NB4 (cell line): Measurements from ENCODE around the gene TSEN2.
"Not testable (repeated sequence)": the region's sequence is repeated elsewhere in the genome, so short reads cannot be mapped to it uniquely, and the experiment has no call there.

Experiments used
- MAX ChIP-seq: IDR thresholded peaks from 2 replicates; pipeline ENCODE4 v1.6.1; 2011; ENCODE audit warnings: low read depth, low read length
- POLR2A ChIP-seq: IDR thresholded peaks from 2 replicates; pipeline ENCODE4 v1.6.1; 2011; ENCODE audit warnings: mild to moderate bottlenecking; ENCODE audit not compliant: insufficient read length; ENCODE audit errors: extremely low read depth
- TF ChIP-seq, protein P1 (sequence below): IDR thresholded peaks from one replicate; pipeline ENCODE4 v1.5.1; 2012; ENCODE audit warnings: low read depth, low read length

GRCh38 chr3:12479198-12479597 lies 5.1 kb upstream of the TSEN2 start:
- TF ChIP-seq, protein P1, sequence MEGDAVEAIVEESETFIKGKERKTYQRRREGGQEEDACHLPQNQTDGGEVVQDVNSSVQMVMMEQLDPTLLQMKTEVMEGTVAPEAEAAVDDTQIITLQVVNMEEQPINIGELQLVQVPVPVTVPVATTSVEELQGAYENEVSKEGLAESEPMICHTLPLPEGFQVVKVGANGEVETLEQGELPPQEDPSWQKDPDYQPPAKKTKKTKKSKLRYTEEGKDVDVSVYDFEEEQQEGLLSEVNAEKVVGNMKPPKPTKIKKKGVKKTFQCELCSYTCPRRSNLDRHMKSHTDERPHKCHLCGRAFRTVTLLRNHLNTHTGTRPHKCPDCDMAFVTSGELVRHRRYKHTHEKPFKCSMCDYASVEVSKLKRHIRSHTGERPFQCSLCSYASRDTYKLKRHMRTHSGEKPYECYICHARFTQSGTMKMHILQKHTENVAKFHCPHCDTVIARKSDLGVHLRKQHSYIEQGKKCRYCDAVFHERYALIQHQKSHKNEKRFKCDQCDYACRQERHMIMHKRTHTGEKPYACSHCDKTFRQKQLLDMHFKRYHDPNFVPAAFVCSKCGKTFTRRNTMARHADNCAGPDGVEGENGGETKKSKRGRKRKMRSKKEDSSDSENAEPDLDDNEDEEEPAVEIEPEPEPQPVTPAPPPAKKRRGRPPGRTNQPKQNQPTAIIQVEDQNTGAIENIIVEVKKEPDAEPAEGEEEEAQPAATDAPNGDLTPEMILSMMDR: not testable (repeated sequence)
- not testable (repeated sequence) for TF ChIP-seq POLR2A, MAX
